Nephron progenitor cell (in vitro differentiated cells): Measurements from ENCODE around the gene RNF125.

Experiments used
- DNase-seq: peaks from one replicate; pipeline ENCODE4 v3.0.0; 2021
- H3K27ac Mint-ChIP-seq: 2 replicates; pipeline ENCODE4 v1.8.0; 2021; ENCODE audit warnings: mild to moderate bottlenecking, moderate library complexity, mixed read lengths
- H3K27me3 Mint-ChIP-seq: 2 replicates; pipeline ENCODE4 v1.8.0; 2021; ENCODE audit warnings: mild to moderate bottlenecking, low read depth, mixed read lengths; ENCODE audit not compliant: poor library complexity
- H3K36me3 Mint-ChIP-seq: 2 replicates; pipeline ENCODE4 v1.8.0; 2021; ENCODE audit warnings: low read depth, mixed read lengths
- H3K4me1 Mint-ChIP-seq: 2 replicates; pipeline ENCODE4 v1.8.0; 2021; ENCODE audit warnings: mixed read lengths
- H3K4me3 Mint-ChIP-seq: 2 replicates; pipeline ENCODE4 v1.8.0; 2021; ENCODE audit warnings: mild to moderate bottlenecking, moderate library complexity, mixed read lengths
- H3K9me3 Mint-ChIP-seq: 2 replicates; pipeline ENCODE4 v1.8.0; 2021; ENCODE audit warnings: mild to moderate bottlenecking, moderate library complexity, mixed read lengths
- TF ChIP-seq, protein P1 (sequence below): fragments of 200-600 bp; sonication (generic); IDR thresholded peaks from 2 replicates; pipeline ENCODE4 v1.5.0; 2021; ENCODE audit warnings: antibody characterized with exemption

The RNF125 gene

DNA sequence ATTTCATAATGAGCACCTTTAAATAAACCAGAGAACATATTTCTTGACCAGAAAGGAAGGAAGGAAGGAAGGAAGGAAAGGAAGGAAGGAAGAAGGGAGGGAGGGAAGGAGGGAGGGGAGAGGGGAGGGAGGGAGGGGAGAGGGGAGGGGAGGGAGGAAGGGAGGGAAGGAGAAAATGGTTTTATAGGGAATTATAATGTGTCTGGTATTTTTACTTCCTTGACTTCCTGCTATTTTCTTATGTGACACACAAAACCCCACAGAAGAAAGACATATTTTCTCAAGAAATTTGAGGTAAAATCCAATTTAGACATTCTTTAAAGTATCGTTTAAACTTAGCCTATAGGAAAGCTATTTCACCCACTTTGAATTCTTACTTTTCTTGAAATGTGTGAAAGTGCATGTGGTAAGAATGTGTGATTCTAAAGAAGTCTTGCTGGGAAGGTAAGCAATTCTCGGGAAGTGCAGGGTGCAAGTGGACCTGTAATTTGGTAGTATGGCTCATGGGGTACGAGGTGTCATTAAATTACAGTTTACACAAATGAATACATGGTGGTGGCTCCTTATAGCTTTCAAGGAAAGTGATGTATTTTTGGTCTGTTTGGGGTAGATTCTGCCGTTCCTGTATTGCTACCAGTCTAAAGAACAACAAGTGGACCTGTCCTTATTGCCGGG is 18.0 kb downstream of the RNF125 start:
- peaks cover 9% of the 10 kb centered on the region for H3K27me3 Mint-ChIP-seq

DNA sequence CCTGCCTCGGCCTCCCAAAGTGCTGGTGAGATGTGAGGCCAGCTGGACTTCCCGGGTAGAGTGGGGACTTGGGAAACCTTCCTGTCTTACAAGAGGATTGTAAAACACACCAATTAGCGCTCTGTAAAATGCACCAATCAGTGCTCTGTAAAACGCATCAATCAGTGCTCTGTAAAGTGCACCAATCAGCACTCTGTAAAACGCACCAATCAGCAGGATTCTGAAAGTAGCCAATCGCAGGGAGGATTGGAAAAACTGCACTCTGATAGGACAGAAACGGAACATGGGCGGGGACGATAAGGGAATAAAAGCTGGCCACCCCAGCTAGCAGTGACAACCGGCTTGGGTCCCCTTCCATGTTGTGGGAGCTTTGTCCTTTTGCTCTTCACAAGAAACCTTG is 19.0 kb downstream of the RNF125 start:
- Mint-ChIP-seq H3K4me1 (no peaks in the 10 kb centered on the region), H3K27me3 (peaks cover 9% of the 10 kb centered on the region), H3K27ac (no peak overlapping the region), H3K4me3 (no peak overlapping the region), H3K36me3 (peaks cover 31% of the 10 kb centered on the region), H3K9me3 (peaks cover 8% of the 10 kb centered on the region)
- no peak for DNase-seq
- TF ChIP-seq, protein P1, sequence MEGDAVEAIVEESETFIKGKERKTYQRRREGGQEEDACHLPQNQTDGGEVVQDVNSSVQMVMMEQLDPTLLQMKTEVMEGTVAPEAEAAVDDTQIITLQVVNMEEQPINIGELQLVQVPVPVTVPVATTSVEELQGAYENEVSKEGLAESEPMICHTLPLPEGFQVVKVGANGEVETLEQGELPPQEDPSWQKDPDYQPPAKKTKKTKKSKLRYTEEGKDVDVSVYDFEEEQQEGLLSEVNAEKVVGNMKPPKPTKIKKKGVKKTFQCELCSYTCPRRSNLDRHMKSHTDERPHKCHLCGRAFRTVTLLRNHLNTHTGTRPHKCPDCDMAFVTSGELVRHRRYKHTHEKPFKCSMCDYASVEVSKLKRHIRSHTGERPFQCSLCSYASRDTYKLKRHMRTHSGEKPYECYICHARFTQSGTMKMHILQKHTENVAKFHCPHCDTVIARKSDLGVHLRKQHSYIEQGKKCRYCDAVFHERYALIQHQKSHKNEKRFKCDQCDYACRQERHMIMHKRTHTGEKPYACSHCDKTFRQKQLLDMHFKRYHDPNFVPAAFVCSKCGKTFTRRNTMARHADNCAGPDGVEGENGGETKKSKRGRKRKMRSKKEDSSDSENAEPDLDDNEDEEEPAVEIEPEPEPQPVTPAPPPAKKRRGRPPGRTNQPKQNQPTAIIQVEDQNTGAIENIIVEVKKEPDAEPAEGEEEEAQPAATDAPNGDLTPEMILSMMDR, result no peak

More for the DNA sequence above, 18.0 kb downstream of the RNF125 start:
- H3K4me3 Mint-ChIP-seq, result no peak overlapping the region
- H3K36me3 Mint-ChIP-seq, result peaks cover 22% of the 10 kb centered on the region
- DNase-seq, result no peak
- TF ChIP-seq, protein P1, result no peak
- no peak overlapping the region for H3K27ac Mint-ChIP-seq
- peaks cover 8% of the 10 kb centered on the region for H3K9me3 Mint-ChIP-seq
- H3K4me1 Mint-ChIP-seq, result no peaks in the 10 kb centered on the region

DNA sequence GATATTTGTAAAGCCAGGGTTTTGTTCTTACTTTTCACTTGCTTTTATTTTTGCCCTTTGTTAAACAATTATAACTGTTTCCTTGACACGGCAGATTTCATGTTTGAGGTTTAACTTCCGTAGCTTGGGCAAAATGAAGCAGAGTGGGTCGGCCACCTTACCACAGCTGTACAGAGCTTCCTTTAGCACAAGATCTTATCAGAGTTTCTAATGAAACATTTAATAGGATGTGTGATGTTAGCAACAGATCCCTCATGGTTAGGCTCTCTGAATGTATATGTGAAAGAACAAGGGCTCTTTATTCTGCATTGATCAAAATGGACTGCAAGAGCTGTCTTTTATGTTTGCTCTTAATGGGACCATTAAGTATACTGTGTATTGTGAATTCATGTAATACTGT is 22.3 kb downstream of the RNF125 start:
- Mint-ChIP-seq H3K36me3 (peaks cover 40% of the 10 kb centered on the region), H3K9me3 (peaks cover 8% of the 10 kb centered on the region), H3K27me3 (peaks cover 3% of the 10 kb centered on the region), H3K4me1 (no peaks in the 10 kb centered on the region), H3K4me3 (no peak overlapping the region), H3K27ac (no peak overlapping the region)
- no peak for DNase-seq
- TF ChIP-seq, protein P1, result no peak

DNA sequence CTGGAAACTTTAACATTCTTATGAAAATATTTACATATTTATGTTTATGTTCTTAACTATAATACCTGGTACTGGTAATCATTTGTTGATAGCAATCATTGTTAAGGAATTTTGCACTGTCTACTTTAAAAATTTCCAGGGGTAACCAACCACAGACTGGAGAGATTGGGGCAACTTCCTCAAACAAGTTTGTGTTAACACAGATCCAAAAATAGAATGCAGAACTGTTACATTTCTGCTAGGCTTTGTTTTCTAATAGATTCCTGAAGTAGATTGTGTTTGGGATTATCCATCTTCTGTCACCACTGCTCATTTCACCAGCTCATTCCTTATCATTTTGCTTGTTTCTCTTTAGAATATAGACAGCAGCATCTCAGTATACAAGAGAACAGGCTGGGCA is 23.7 kb downstream of the RNF125 start:
- TF ChIP-seq, protein P1, result no peak
- DNase-seq, result no peak
- H3K4me3 Mint-ChIP-seq, result no peak overlapping the region
- peaks cover 8% of the 10 kb centered on the region for H3K9me3 Mint-ChIP-seq
- peaks cover 38% of the 10 kb centered on the region for H3K36me3 Mint-ChIP-seq
- no peak overlapping the region for H3K27ac Mint-ChIP-seq
- H3K4me1 Mint-ChIP-seq, result no peaks in the 10 kb centered on the region
- peaks cover 3% of the 10 kb centered on the region for H3K27me3 Mint-ChIP-seq

DNA sequence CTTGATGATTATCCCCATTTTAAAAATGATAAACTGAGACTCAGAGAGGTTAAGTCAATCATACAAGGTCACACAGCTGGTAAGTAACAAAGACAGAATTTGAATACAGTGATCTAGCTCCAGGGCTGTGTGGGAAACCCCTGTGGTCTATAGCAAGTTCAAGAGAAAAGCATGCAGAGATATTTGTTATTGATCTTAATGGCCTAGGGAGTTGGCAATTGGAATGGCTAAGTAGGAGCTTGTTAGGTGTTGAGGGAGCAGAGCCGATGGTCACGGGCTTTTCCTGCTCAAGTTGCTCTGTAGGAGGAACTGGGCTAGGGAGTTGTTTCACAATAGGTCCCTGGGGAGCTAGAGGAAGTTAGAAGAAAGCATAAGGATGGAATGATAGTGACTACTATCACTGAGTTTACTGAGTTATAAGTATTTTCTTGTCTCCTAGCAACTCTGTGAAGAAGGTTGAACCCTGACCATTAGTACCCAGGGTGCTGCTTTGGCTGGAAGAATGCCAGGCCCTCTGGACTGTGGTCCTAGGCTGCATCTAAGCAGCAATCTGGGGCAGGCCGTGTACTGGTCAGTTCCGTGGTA is 30.0 kb downstream of the RNF125 start:
- DNase-seq, result no peak
- Mint-ChIP-seq H3K4me1 (peaks cover 5% of the 10 kb centered on the region), H3K36me3 (peaks cover 14% of the 10 kb centered on the region), H3K9me3 (no peaks in the 10 kb centered on the region), H3K4me3 (no peak overlapping the region), H3K27me3 (no peaks in the 10 kb centered on the region), H3K27ac (peak overlapping the region; percentile 19)
- TF ChIP-seq, protein P1, result no peak
